Osteocyte (in vitro differentiated cells): ENCODE data around the gene CTSW. TPM values are rescaled to one million over a fixed set of nuclear protein-coding genes. Genes with fewer than 3 reads are reported as not detected.

Source experiments
- DNase-seq: peaks from one replicate; pipeline ENCODE4 v3.0.0; 2021; ENCODE audit warnings: mixed read lengths; ENCODE audit not compliant: unreplicated experiment; ENCODE audit errors: extremely low spot score
- H3K27ac Mint-ChIP-seq: one replicate; pipeline ENCODE4 v1.8.0; 2021; ENCODE audit warnings: mild to moderate bottlenecking, mixed read lengths; ENCODE audit not compliant: unreplicated experiment
- H3K27me3 Mint-ChIP-seq: one replicate; pipeline ENCODE4 v1.8.0; 2021; ENCODE audit warnings: mixed read lengths; ENCODE audit not compliant: unreplicated experiment
- H3K36me3 Mint-ChIP-seq: one replicate; pipeline ENCODE4 v1.8.0; 2021; ENCODE audit warnings: mixed read lengths; ENCODE audit not compliant: unreplicated experiment
- H3K4me1 Mint-ChIP-seq: one replicate; pipeline ENCODE4 v1.8.0; 2021; ENCODE audit warnings: mixed read lengths; ENCODE audit not compliant: unreplicated experiment
- H3K4me3 Mint-ChIP-seq: one replicate; pipeline ENCODE4 v1.8.0; 2021; ENCODE audit warnings: mild to moderate bottlenecking, moderate library complexity, mixed read lengths; ENCODE audit not compliant: unreplicated experiment
- H3K9me3 Mint-ChIP-seq: one replicate; pipeline ENCODE4 v1.8.0; 2021; ENCODE audit warnings: mixed read lengths; ENCODE audit not compliant: unreplicated experiment
- CTCF ChIP-seq: fragments of 200-600 bp; sonication (generic); IDR thresholded peaks from 2 replicates; pipeline ENCODE4 v1.5.0; 2021; ENCODE audit warnings: antibody characterized with exemption, mild to moderate bottlenecking, moderate library complexity
- total RNA-seq: library from RNA; stranded (reverse); gene quantifications from 2 replicates; pipeline ENCODE4 v1.2.1, GENCODE V29; 2021

The CTSW gene
- total RNA-seq, 1 donor from 2014 or later = not detected

DNA sequence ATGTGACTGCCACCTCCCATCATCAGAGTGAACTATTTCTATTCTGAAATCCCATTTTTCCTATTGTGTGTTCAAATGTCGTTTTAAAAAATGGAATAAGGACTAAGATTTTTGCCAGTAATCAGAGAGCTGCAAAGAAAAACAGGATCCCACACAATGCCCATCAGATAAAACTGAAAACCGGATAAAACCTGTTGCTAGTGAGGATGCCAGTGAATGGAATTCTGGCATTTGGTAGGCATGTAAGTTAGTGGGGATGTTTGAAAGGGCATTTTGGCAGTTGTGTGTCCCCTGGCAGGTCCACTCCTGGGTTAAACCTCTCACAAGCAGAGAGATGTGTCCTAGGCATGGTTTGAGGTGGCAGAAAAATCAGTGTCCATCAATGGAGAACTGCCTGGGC lies 45.8 kb downstream of the CTSW start:
- no peak for TF ChIP-seq CTCF
- peaks cover 3% of the 10 kb centered on the region for H3K4me1 Mint-ChIP-seq
- H3K27ac Mint-ChIP-seq = no peak overlapping the region
- peaks cover 17% of the 10 kb centered on the region for H3K36me3 Mint-ChIP-seq
- no peaks in the 10 kb centered on the region for H3K9me3 Mint-ChIP-seq
- DNase-seq = no peak
- no peak overlapping the region for H3K4me3 Mint-ChIP-seq
- no peaks in the 10 kb centered on the region for H3K27me3 Mint-ChIP-seq

DNA sequence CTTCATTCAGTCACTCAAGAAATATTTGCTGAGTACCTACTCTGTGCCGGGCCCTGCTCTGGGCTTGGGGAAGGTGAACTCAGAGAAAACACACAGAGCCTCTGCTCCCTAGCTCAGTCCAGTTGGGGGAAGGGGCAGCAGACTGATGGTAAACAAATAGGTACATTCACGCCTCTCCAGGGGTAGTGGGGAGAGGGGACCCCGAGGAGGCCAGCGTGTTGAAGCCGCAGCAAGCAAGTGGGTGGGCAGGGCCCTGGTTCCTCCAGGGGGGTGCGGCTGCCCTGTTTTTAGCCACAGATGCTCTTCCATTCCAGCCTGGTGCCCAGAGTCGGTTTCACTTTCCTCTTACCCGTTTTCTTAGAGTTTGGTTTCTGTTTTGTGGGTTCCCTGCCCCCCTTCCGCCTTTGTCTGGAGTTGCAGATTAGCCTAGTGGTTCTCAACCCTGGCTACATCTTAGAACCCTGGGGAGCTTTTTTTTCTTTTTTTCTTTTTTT lies 48.3 kb downstream of the CTSW start:
- no peak for TF ChIP-seq CTCF
- Mint-ChIP-seq H3K9me3 (no peaks in the 10 kb centered on the region), H3K4me1 (peaks cover 6% of the 10 kb centered on the region), H3K4me3 (no peak overlapping the region), H3K36me3 (peaks cover 5% of the 10 kb centered on the region), H3K27me3 (no peaks in the 10 kb centered on the region), H3K27ac (no peak overlapping the region)
- DNase-seq = no peak

DNA sequence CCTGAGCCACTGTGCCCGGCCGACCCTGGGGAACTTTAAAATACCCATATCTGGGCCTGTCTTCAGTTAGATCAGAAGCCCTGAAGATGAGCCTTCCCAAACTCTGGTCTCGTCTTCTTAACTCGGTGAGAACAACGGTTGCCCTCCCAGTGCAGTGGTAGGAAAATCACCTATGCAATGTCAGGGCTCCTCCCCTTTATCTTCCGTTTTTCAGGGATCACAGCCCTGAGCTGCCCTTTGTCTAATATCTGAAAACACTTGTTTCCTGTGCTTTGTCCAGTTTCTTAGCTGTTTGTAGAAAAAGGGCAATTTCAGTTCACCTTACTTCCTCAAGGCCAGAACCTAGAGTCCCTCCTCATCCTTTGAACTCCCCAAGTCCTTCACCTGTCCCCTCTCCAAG lies 49.0 kb downstream of the CTSW start:
- TF ChIP-seq CTCF = no peak
- DNase-seq = no peak
- H3K4me3 Mint-ChIP-seq = no peak overlapping the region
- H3K36me3 Mint-ChIP-seq = no peaks in the 10 kb centered on the region
- no peak overlapping the region for H3K27ac Mint-ChIP-seq
- H3K4me1 Mint-ChIP-seq = peaks cover 6% of the 10 kb centered on the region
- H3K9me3 Mint-ChIP-seq = no peaks in the 10 kb centered on the region
- H3K27me3 Mint-ChIP-seq = no peaks in the 10 kb centered on the region

- TF ChIP-seq CTCF = peak; percentile 18
- no peaks in the 10 kb centered on the region for H3K36me3 Mint-ChIP-seq
- H3K4me3 Mint-ChIP-seq = no peak overlapping the region
- peaks cover 9% of the 10 kb centered on the region for H3K4me1 Mint-ChIP-seq
- H3K9me3 Mint-ChIP-seq = no peaks in the 10 kb centered on the region
- no peak overlapping the region for H3K27ac Mint-ChIP-seq
- DNase-seq = no peak
- H3K27me3 Mint-ChIP-seq = no peaks in the 10 kb centered on the region
Measured at GRCh38 chr11:65931773-65932557, 52.3 kb downstream of the CTSW start.

DNA sequence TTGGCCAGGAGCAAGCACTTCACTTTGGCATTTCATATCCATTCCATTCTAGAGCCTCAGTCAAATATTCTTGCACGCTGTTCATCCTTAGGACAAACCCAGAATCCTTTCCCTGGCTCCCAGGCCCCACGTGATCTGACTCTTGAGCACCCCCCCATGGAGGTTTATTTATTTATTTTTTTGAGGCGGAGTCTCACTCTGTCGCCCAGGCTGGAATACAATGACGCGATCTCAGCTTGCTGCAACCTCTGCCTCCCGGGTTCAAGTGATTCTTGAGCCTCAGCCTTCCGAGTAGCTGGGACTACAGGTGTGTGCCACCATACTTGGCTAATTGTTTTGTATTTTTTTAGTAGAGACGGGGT lies 52.9 kb downstream of the CTSW start:
- H3K27ac Mint-ChIP-seq = no peak overlapping the region
- no peaks in the 10 kb centered on the region for H3K36me3 Mint-ChIP-seq
- H3K27me3 Mint-ChIP-seq = no peaks in the 10 kb centered on the region
- peaks cover 9% of the 10 kb centered on the region for H3K4me1 Mint-ChIP-seq
- no peak for TF ChIP-seq CTCF
- H3K9me3 Mint-ChIP-seq = no peaks in the 10 kb centered on the region
- no peak for DNase-seq
- no peak overlapping the region for H3K4me3 Mint-ChIP-seq

Other genes starting within 250 kb of the CTSW start
- 31.2 and 34.7 TPM in 2 replicates for gene SIPA1, start 241.7 kb upstream of the CTSW start, total RNA-seq
- 77.4 and 79.7 TPM in 2 replicates for gene RELA, start 216.9 kb upstream of the CTSW start, total RNA-seq
- gene KAT5, start 167.6 kb upstream of the CTSW start, total RNA-seq = 60.4 and 66.5 TPM in 2 replicates
- 54.2 and 55.6 TPM in 2 replicates for gene RNASEH2C, start 159.0 kb upstream of the CTSW start, total RNA-seq
- 19.0 and 21.0 TPM in 2 replicates for gene AP5B1, start 98.9 kb upstream of the CTSW start, total RNA-seq
- gene OVOL1, start 92.8 kb upstream of the CTSW start, total RNA-seq = not detected in 2 replicates
- gene SNX32, start 45.9 kb upstream of the CTSW start, total RNA-seq = 4.0 and 4.1 TPM in 2 replicates
- 939 and 946 TPM in 2 replicates for gene CFL1, start 21.7 kb upstream of the CTSW start, total RNA-seq
- 63.7 and 68.5 TPM in 2 replicates for gene MUS81, start 19.4 kb upstream of the CTSW start, total RNA-seq
- gene EFEMP2, start 7.0 kb upstream of the CTSW start, total RNA-seq = 130 and 131 TPM in 2 replicates
- gene FIBP, start 8.6 kb downstream of the CTSW start, total RNA-seq = 92.4 and 92.8 TPM in 2 replicates
- 35.2 and 39.0 TPM in 2 replicates for gene CCDC85B, start 10.8 kb downstream of the CTSW start, total RNA-seq
- 37.2 and 38.0 TPM in 2 replicates for gene FOSL1, start 20.6 kb downstream of the CTSW start, total RNA-seq
- gene C11orf68, start 39.2 kb downstream of the CTSW start, total RNA-seq = 81.2 and 83.5 TPM in 2 replicates
- gene DRAP1, start 39.6 kb downstream of the CTSW start, total RNA-seq = 106 and 107 TPM in 2 replicates
- gene TSGA10IP, start 65.6 kb downstream of the CTSW start, total RNA-seq = not detected in 2 replicates
- 45.5 and 55.9 TPM in 2 replicates for gene SART1, start 81.9 kb downstream of the CTSW start, total RNA-seq
- gene EIF1AD, start 122.3 kb downstream of the CTSW start, total RNA-seq = 34.6 and 38.1 TPM in 2 replicates
- gene BANF1, start 122.7 kb downstream of the CTSW start, total RNA-seq = 207 and 216 TPM in 2 replicates
- gene CST6, start 132.2 kb downstream of the CTSW start, total RNA-seq = not detected in 2 replicates
- 0.54 and 1.1 TPM in 2 replicates for gene CATSPER1, start 146.6 kb downstream of the CTSW start, total RNA-seq
- gene GAL3ST3, start 169.3 kb downstream of the CTSW start, total RNA-seq = 0.71 and 0.94 TPM in 2 replicates
- 193 and 198 TPM in 2 replicates for gene SF3B2, start 172.5 kb downstream of the CTSW start, total RNA-seq
- 83.8 and 84.9 TPM in 2 replicates for gene PACS1, start 190.4 kb downstream of the CTSW start, total RNA-seq